ENCODE results near the gene CARD10. TPM values are rescaled to one million over a fixed set of nuclear protein-coding genes. Genes with fewer than 3 reads are reported as not detected.
"Not testable (repeated sequence)": the region's sequence is repeated elsewhere in the genome, so short reads cannot be mapped to it uniquely, and the experiment has no call there.

The CARD10 gene
- total RNA-seq, 1 donor from 2014 or later: 1.5 TPM

DNA sequence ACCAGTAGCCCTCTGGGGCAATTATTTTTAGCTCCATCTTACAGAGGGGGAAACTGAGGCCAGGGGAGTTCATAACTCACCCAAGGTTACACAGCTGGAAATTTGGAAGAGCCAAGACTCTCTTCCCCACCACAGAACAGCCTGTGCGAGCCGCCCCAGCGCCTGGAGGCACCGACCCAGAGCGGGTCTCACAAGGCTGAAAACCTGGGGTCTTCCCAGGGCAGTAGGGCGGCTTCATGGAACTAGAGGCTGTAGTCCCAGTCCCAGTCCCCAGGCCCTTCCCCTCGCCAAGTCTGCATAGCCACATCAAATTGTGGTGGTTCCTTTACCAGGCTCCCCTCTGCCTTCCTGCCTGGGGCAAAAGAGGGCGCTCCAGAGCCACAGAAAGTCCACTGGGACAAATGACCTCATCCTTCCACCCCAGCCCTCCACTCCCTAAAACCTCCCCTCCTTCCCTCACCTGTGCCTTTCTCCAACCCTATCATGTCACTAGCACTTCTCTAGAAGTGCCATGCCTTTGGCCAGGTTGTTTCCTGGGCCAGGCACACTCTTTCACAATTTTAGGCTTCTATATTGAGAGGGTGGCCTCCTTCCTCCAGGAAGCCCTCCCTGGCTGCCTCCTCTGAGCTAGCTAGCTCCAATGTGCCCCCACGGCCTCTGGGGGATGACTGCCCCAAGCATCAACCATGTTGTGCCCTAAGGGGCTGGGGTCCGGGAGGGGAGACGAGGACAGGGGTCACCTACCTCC lies 25.9 kb upstream of the CARD10 start:
- H4K20me1 ChIP-seq (ENCODE audit: low read depth): no peaks in the 10 kb centered on the region
- no peaks in the 10 kb centered on the region for H3K9me3 Mint-ChIP-seq
- H3K27me3 Mint-ChIP-seq (ENCODE audit: insufficient read depth, low read depth): peaks cover 11% of the 10 kb centered on the region
- no peak overlapping the region for H3K9ac ChIP-seq
- H3K4me3 ChIP-seq: no peak overlapping the region
- no peaks in the 10 kb centered on the region for H3K27me3 ChIP-seq
- H3K4me2 ChIP-seq: peak overlapping the region; percentile 65
- H3K27ac Mint-ChIP-seq: peak overlapping the region; percentile 90
- peaks cover 30% of the 10 kb centered on the region for H3K4me1 ChIP-seq
- H3K9me3 ChIP-seq (ENCODE audit: low read depth): no peaks in the 10 kb centered on the region
- peak; percentile 83 for DNase-seq (ENCODE audit: low spot score)
- H3K4me3 Mint-ChIP-seq: peak overlapping the region; percentile 57
- no peaks in the 10 kb centered on the region for H3K36me3 Mint-ChIP-seq
- TF ChIP-seq, protein P1, sequence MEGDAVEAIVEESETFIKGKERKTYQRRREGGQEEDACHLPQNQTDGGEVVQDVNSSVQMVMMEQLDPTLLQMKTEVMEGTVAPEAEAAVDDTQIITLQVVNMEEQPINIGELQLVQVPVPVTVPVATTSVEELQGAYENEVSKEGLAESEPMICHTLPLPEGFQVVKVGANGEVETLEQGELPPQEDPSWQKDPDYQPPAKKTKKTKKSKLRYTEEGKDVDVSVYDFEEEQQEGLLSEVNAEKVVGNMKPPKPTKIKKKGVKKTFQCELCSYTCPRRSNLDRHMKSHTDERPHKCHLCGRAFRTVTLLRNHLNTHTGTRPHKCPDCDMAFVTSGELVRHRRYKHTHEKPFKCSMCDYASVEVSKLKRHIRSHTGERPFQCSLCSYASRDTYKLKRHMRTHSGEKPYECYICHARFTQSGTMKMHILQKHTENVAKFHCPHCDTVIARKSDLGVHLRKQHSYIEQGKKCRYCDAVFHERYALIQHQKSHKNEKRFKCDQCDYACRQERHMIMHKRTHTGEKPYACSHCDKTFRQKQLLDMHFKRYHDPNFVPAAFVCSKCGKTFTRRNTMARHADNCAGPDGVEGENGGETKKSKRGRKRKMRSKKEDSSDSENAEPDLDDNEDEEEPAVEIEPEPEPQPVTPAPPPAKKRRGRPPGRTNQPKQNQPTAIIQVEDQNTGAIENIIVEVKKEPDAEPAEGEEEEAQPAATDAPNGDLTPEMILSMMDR (IDR thresholded peaks at IDR 0.05): peak; percentile 74
- TF ChIP-seq EZH2 (IDR thresholded peaks at IDR 0.05): no peak
- H3K27ac ChIP-seq: no peak overlapping the region
- H3K36me3 ChIP-seq: no peaks in the 10 kb centered on the region
- peaks cover 48% of the 10 kb centered on the region for H3K4me1 Mint-ChIP-seq
- H3K79me2 ChIP-seq (ENCODE audit: low read depth): no peaks in the 10 kb centered on the region
- peaks cover 42% of the 10 kb centered on the region for H3F3A ChIP-seq (ENCODE audit: low read depth)
- no peak overlapping the region for H2AFZ ChIP-seq (replicated peaks)

DNA sequence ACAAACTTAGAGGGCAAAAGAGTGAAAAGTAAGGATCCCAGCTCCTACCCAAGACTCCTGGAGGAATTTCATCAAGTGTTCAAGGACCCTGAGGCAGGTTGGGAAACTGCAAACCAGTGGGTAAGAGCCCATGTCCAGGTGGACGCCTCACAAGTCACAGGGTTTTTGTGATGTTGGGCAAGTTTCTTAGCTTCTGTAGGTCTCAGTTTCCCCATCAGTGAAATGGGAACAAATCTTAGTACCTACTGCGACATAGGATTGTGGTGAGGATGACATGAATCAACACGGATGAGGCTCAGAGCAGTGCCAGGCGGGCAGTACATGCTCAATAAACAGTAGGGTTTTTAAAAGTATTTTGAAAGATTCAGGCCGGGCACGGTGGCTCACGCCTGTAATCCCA lies 23.7 kb upstream of the CARD10 start:
- no peak for DNase-seq (ENCODE audit: low spot score)
- Histone ChIP-seq H3K79me2 (ENCODE audit: low read depth) (no peaks in the 10 kb centered on the region), H3K9me3 (ENCODE audit: low read depth) (no peaks in the 10 kb centered on the region), H3K4me2 (no peak overlapping the region), H2AFZ (replicated peaks) (no peak overlapping the region), H3K27me3 (no peaks in the 10 kb centered on the region), H3K9ac (no peak overlapping the region), H3K4me3 (no peak overlapping the region), H3F3A (ENCODE audit: low read depth) (peaks cover 28% of the 10 kb centered on the region), H4K20me1 (ENCODE audit: low read depth) (no peaks in the 10 kb centered on the region), H3K4me1 (peaks cover 22% of the 10 kb centered on the region), H3K27ac (no peak overlapping the region), H3K36me3 (no peaks in the 10 kb centered on the region)
- Mint-ChIP-seq H3K36me3 (no peaks in the 10 kb centered on the region), H3K4me1 (peaks cover 49% of the 10 kb centered on the region), H3K27me3 (ENCODE audit: insufficient read depth, low read depth) (peaks cover 17% of the 10 kb centered on the region), H3K27ac (no peak overlapping the region), H3K4me3 (no peak overlapping the region), H3K9me3 (no peaks in the 10 kb centered on the region)
- TF ChIP-seq EZH2phosphoT487 (IDR thresholded peaks at IDR 0.05): no peak
- TF ChIP-seq, protein P1 (IDR thresholded peaks at IDR 0.05): no peak
- no peak for TF ChIP-seq EZH2 (IDR thresholded peaks at IDR 0.05)

DNA sequence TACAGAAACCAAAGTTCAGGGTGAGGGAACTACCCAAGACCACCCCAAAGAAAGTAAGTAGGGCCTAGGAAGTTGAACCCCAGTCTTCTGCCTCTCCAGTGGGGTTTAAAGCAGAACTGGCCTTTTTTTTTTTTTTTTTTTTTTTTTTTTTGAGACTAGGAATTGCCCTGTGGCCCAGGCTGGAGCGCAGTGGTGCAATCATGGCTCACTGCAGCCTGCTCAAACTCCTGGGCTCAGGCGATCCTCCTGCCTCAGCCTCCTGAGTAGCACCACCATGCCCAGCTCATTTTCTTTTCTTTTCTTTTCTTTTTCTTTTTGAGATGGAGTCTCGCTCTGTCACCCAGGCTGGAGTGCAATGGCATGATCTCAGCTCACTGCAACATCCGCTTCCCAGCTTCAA lies 23.2 kb upstream of the CARD10 start:
- not testable (repeated sequence) for H3K4me2 ChIP-seq; H3K79me2 ChIP-seq (ENCODE audit: low read depth); H3K9ac ChIP-seq; H4K20me1 ChIP-seq (ENCODE audit: low read depth); H3K27ac ChIP-seq; H3K4me3 ChIP-seq; H3K36me3 ChIP-seq; H3K9me3 Mint-ChIP-seq; DNase-seq (ENCODE audit: low spot score); H3K36me3 Mint-ChIP-seq; H3K27me3 ChIP-seq; H2AFZ ChIP-seq (replicated peaks); H3K9me3 ChIP-seq (ENCODE audit: low read depth); H3K4me3 Mint-ChIP-seq
- Mint-ChIP-seq H3K27ac (peak overlapping the region; percentile 66), H3K4me1 (peaks cover 48% of the 10 kb centered on the region), H3K27me3 (ENCODE audit: insufficient read depth, low read depth) (peaks cover 17% of the 10 kb centered on the region)
- Histone ChIP-seq H3K4me1 (peaks cover 21% of the 10 kb centered on the region), H3F3A (ENCODE audit: low read depth) (peaks cover 25% of the 10 kb centered on the region)

DNA sequence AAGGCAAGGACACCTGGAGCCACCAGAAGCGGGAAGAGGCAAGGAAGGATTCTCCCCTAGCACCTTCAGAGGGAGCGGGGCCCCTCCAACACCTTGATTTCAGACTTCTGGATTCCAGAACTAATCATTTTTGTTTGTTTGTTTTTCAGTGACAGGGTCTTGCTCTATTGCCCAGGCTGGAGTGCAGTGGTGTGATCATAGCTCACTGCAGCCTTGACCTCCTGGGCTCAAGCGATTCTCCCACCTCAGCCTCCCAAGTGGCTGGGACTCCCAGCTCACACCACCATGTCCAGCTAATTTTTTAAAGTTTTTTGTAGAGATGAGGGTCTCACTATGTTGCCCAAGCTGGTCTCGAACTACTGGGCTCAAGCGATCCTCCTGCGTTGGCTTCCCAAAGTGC lies 20.6 kb upstream of the CARD10 start:
- H3K9me3 ChIP-seq (ENCODE audit: low read depth); H3K4me3 ChIP-seq; H3F3A ChIP-seq (ENCODE audit: low read depth); H3K4me2 ChIP-seq; H3K27me3 ChIP-seq; H3K79me2 ChIP-seq (ENCODE audit: low read depth); DNase-seq (ENCODE audit: low spot score); H3K36me3 ChIP-seq; H3K27ac ChIP-seq; H3K36me3 Mint-ChIP-seq; H3K27ac Mint-ChIP-seq; H3K4me1 ChIP-seq; H3K4me3 Mint-ChIP-seq; H2AFZ ChIP-seq (replicated peaks); H3K9ac ChIP-seq; H4K20me1 ChIP-seq (ENCODE audit: low read depth); H3K9me3 Mint-ChIP-seq: not testable (repeated sequence)
- H3K4me1 Mint-ChIP-seq: peaks cover 31% of the 10 kb centered on the region
- H3K27me3 Mint-ChIP-seq (ENCODE audit: insufficient read depth, low read depth): peaks cover 12% of the 10 kb centered on the region

Measured in neural progenitor cell (in vitro differentiated cells).